ENCODE results near the gene BCAR3.

GRCh38 chr1:93601686-93602085 lies 80.0 kb downstream of the BCAR3 start:
- TF ChIP-seq ZNF274 (IDR thresholded peaks at IDR 0.05; ENCODE audit: low read depth, low read length) (no peak), YY1 (IDR thresholded peaks at IDR 0.05; ENCODE audit: insufficient read depth, insufficient read length) (no peak)

Data from NT2/D1 (cell line).